HG03196 (cell line): ENCODE data around the gene LRR1.
A peak's percentile ranks its signal among the peaks of the same experiment; 100 is the strongest.
"Not testable (repeated sequence)": the region's sequence is repeated elsewhere in the genome, so short reads cannot be mapped to it uniquely, and the experiment has no call there.

Experiments used
- ATAC-seq: cut with Tn5 transposase; IDR thresholded peaks from one replicate; pipeline ENCODE4 v1.9.1; 2021; ENCODE audit not compliant: unreplicated experiment

LRR1 gene

GRCh38 chr14:49585803-49586672 is 12.7 kb upstream of the LRR1 start, which contains the start of gene RPS29:
TSS of gene RPS29 (minus strand) at chr14:49586380. CDS start at chr14:49586346, 34 bp downstream.
- peak; percentile 93 for ATAC-seq

GRCh38 chr14:49586673-49587460 is 11.9 kb upstream of the LRR1 start:
- peak; percentile 35 for ATAC-seq

GRCh38 chr14:49589387-49589786 is 9.4 kb upstream of the LRR1 start:
- no peak for ATAC-seq

- no peak for ATAC-seq
Observed at GRCh38 chr14:49593016-49593415, 5.7 kb upstream of the LRR1 start.

GRCh38 chr14:49594347-49595091 is 4.2 kb upstream of the LRR1 start:
- ATAC-seq = no peak

- no peak for ATAC-seq
Observed at GRCh38 chr14:49598189-49598484, 603 bp upstream of the LRR1 start.

- ATAC-seq = no peak
Observed at GRCh38 chr14:49607583-49607982, 8.8 kb downstream of the LRR1 start.

- no peak for ATAC-seq
Observed at GRCh38 chr14:49612251-49612650, 13.5 kb downstream of the LRR1 start.

GRCh38 chr14:49612671-49613070 is 13.9 kb downstream of the LRR1 start:
- no peak for ATAC-seq

- no peak for ATAC-seq
Observed at GRCh38 chr14:49614196-49614595, 15.5 kb downstream of the LRR1 start.

- no peak for ATAC-seq
Observed at GRCh38 chr14:49615776-49616175, 17.0 kb downstream of the LRR1 start.

- ATAC-seq = no peak
Observed at GRCh38 chr14:49617852-49618519, 19.2 kb downstream of the LRR1 start.

- ATAC-seq = not testable (repeated sequence)
Observed at GRCh38 chr14:49619273-49619672, 20.5 kb downstream of the LRR1 start.

GRCh38 chr14:49619730-49620129 is 21.0 kb downstream of the LRR1 start:
- ATAC-seq = no peak

- peak; percentile 91 for ATAC-seq
Observed at GRCh38 chr14:49620182-49621113, 21.7 kb downstream of the LRR1 start, which contains the start of the genes MGAT2 and RPL36AL. TSS of gene MGAT2 (plus strand) at chr14:49620799. CDS start at chr14:49621269, 470 bp downstream. TSS of gene RPL36AL (minus strand) at chr14:49620626. CDS start at chr14:49619104, 1,522 bp downstream.

- peak; percentile 23 for ATAC-seq
Observed at GRCh38 chr14:49621114-49621881, 22.6 kb downstream of the LRR1 start.

GRCh38 chr14:49622022-49622607 is 23.4 kb downstream of the LRR1 start:
- no peak for ATAC-seq

- no peak for ATAC-seq
Observed at GRCh38 chr14:49623387-49623786, 24.6 kb downstream of the LRR1 start.
